Measurements from ENCODE around the gene COPS4.

DNA sequence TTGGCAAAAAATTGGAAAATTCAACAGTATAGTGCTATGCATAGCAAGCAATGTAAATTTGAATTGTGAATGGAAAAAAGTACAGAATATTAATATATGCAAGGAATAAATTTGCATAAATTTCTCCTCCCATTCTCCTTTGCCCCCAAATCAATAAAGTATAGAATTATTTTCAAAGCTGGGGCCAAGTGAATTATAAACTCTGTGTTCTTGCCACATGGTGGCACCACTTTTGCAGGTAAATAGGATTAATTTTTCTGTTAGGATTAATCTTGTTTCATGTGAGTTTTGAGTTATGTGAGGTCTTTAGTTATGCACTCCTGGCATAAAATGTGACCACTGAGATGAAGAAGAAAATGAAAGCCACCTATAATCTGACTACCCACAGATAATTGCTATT lies 19.9 kb downstream of the COPS4 start:
- no peak for TF ChIP-seq GATA2 (IDR thresholded peaks at IDR 0.05; ENCODE audit: low read depth, low read length)
- no peak for TF ChIP-seq GATA3 (IDR thresholded peaks at IDR 0.05; ENCODE audit: low read depth, low read length)

Measured in SH-SY5Y (cell line).